OCI-LY7 (cell line): Measurements from ENCODE around the gene CTNNBL1.

ENCODE experiments used
- EZH2phosphoT487 ChIP-seq: fragments of 200-600 bp; sonication (generic); IDR thresholded peaks from 2 replicates; pipeline ENCODE4 v1.6.1; 2018; ENCODE audit warnings: low read depth, borderline replicate concordance, mild to moderate bottlenecking, mixed run types, antibody characterized with exemption, low read length, moderate library complexity, mixed read lengths
- TF ChIP-seq, protein P1 (sequence below): fragments of 200-600 bp; sonication (generic); conservative IDR thresholded peaks from 2 replicates; pipeline ENCODE4 v1.5.1; 2014; ENCODE audit warnings: mild to moderate bottlenecking, antibody characterized with exemption, low read length, moderate library complexity, mixed read lengths

DNA sequence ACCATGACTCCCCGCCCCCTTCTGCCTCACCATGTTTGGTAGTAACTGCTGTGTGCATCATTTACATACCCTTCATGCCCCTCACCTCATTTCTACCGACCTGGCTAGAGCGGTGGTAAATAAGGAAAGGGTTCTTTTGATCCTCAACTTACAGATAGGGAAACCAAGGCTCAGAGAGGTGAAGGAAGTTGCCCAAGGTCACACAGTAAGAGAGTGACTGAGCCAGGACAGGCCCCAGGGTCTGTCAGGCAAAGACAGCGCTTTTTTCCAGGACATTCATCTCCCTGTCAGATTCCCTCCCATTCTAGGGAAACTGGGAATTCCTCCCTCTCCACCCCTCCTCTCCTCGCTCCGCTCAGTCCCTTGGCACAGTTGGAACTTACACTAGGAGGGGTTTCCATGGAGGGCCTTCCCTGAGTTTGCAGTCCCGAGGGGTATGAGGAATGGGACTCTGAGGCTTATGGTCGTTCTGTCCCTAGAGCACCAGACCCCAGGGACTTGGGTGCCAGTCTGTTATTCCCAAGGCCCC, 211.1 kb downstream of the CTNNBL1 start:
- TF ChIP-seq, protein P1, sequence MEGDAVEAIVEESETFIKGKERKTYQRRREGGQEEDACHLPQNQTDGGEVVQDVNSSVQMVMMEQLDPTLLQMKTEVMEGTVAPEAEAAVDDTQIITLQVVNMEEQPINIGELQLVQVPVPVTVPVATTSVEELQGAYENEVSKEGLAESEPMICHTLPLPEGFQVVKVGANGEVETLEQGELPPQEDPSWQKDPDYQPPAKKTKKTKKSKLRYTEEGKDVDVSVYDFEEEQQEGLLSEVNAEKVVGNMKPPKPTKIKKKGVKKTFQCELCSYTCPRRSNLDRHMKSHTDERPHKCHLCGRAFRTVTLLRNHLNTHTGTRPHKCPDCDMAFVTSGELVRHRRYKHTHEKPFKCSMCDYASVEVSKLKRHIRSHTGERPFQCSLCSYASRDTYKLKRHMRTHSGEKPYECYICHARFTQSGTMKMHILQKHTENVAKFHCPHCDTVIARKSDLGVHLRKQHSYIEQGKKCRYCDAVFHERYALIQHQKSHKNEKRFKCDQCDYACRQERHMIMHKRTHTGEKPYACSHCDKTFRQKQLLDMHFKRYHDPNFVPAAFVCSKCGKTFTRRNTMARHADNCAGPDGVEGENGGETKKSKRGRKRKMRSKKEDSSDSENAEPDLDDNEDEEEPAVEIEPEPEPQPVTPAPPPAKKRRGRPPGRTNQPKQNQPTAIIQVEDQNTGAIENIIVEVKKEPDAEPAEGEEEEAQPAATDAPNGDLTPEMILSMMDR = no peak
- no peak for TF ChIP-seq EZH2phosphoT487
